Hepatocyte (in vitro differentiated cells): ENCODE measurements around the gene OGFR.

Experiments used
- CTCF ChIP-seq: fragments of 200-600 bp; sonication (generic); IDR thresholded peaks from 2 replicates; pipeline ENCODE4 v1.5.1; 2016; ENCODE audit warnings: antibody characterized with exemption, mild to moderate bottlenecking; ENCODE audit not compliant: poor library complexity
- EZH2phosphoT487 ChIP-seq: fragments of 200-600 bp; sonication (generic); IDR thresholded peaks from one replicate; pipeline ENCODE4 v1.6.1; 2018; ENCODE audit warnings: antibody characterized with exemption, mild to moderate bottlenecking, low read depth, moderate library complexity; ENCODE audit not compliant: unreplicated experiment, severe bottlenecking

GRCh38 chr20:62855120-62855519 is 50.5 kb downstream of the OGFR start:
- no peak for TF ChIP-seq CTCF
- TF ChIP-seq EZH2phosphoT487 = no peak
